K562 (cell line): ENCODE data around the gene CRIP1. TPM values are rescaled to one million over a fixed set of nuclear protein-coding genes. Genes with fewer than 3 reads are reported as not detected.

ENCODE experiments used
- ATAC-seq: fragments of 200-7000 bp; cut with Tn5 transposase; 3 replicates; pipeline ENCODE4 v1.9.1; 2020; ENCODE audit warnings: moderate library complexity
- BruUV-seq: library from RNA; stranded (reverse); fragments of 400-500 nt; replicated peaks from 2 replicates; lab custom pipeline; 2021; lab: Mats Ljungman, UMichigan
- CTCF ChIA-PET: fragments of 300-600 bp; formaldehyde crosslinking; extraction: SDS; loops from one replicate; lab custom pipeline; 2021; ENCODE audit warnings: low intra/inter-chr PET ratio; lab: Yijun Ruan, JAX
- POLR2A ChIA-PET: fragments of 300-600, 350-650 bp; sonication (Branson Sonifier 250); formaldehyde crosslinking; extraction: SDS; loops from one replicate; lab custom pipeline; 2021; ENCODE audit warnings: antibody characterized with exemption, inconsistent platforms; lab: Yijun Ruan, JAX
- DNase-seq, 4 experiments: peaks; one replicate each; pipeline versions ENCODE4 v3.0.0 to v3.0.0-alpha.2; 2011 to 2018; ENCODE audit warnings: low spot score in 3 of 4, mixed read lengths in 3 of 4; ENCODE audit errors: extremely low read depth in 1 of 4
- FAIRE-seq: peaks from 2 replicates; lab custom pipeline; 2011; peaks lifted over from hg19 to GRCh38; lab: Jason Lieb, UNC
- H2AFZ ChIP-seq: 2 replicates; pipeline ENCODE4 v1.6.0; 2011; ENCODE audit warnings: low read depth, low read length, control low read depth, inconsistent platforms
- H3K27ac ChIP-seq: fragments of 200-600 bp; 3 replicates; pipeline ENCODE4 v1.8.0; 2011; ENCODE audit warnings: low read depth, mild to moderate bottlenecking, control low read depth, inconsistent platforms, low read length, moderate library complexity, mixed read lengths; ENCODE audit errors: extremely low read depth
- H3K27me3 ChIP-seq, 2 experiments: fragments of 300-600 bp in 1 of 2; 2 replicates in 1 of 2; 3 replicates in 1 of 2; pipeline versions ENCODE4 v1.6.0 to v1.8.0; 2011; ENCODE audit warnings: inconsistent platforms in 2 of 2, low read length in 2 of 2, mild to moderate bottlenecking in 1 of 2, mixed read lengths in 1 of 2, moderate library complexity in 1 of 2; ENCODE audit not compliant: control insufficient read depth in 2 of 2, insufficient read depth in 2 of 2
- H3K36me3 ChIP-seq: fragments of 300-600 bp; 3 replicates; pipeline ENCODE4 v1.8.0; 2011; ENCODE audit warnings: mild to moderate bottlenecking, low read length, inconsistent platforms; ENCODE audit not compliant: control insufficient read depth, insufficient read depth
- H3K4me1 ChIP-seq, 2 experiments: fragments of 200-600 bp in 1 of 2; replicated peaks in 1 of 2; 2 replicates in 1 of 2; 3 replicates in 1 of 2; pipeline versions ENCODE4 v1.5.1 to v1.8.0; 2011; ENCODE audit warnings: inconsistent platforms in 2 of 2, low read length in 2 of 2, mild to moderate bottlenecking in 1 of 2, mixed read lengths in 1 of 2, moderate library complexity in 1 of 2; ENCODE audit not compliant: control insufficient read depth in 2 of 2, insufficient read depth in 2 of 2
- H3K4me2 ChIP-seq: 2 replicates; pipeline ENCODE4 v1.6.1; 2011; ENCODE audit warnings: low read length, control low read depth, inconsistent platforms, mixed read lengths; ENCODE audit not compliant: insufficient read depth
- H3K4me3 ChIP-seq: fragments of 200-600 bp; sonication (generic), shearing (Covaris generic); 2 replicates; pipeline ENCODE4 v1.5.1; 2016; ENCODE audit warnings: control low read depth, inconsistent platforms
- H3K79me2 ChIP-seq: fragments of 200-600 bp; 3 replicates; pipeline ENCODE4 v1.8.0; 2011; ENCODE audit warnings: low read length, inconsistent platforms; ENCODE audit not compliant: control insufficient read depth, insufficient read depth
- H3K9ac ChIP-seq, 2 experiments: 2 replicates each; pipeline versions ENCODE4 v1.6.0 to v1.6.1; 2011; ENCODE audit warnings: low read depth in 2 of 2, low read length in 2 of 2, control low read depth in 1 of 2, inconsistent platforms in 1 of 2, mild to moderate bottlenecking in 1 of 2, mixed read lengths in 1 of 2; ENCODE audit not compliant: insufficient read depth in 1 of 2
- H3K9me1 ChIP-seq: one replicate; pipeline ENCODE4 v1.6.0; 2011; ENCODE audit warnings: inconsistent platforms, mild to moderate bottlenecking, low read length, moderate library complexity; ENCODE audit not compliant: control insufficient read depth, insufficient read depth
- H3K9me3 ChIP-seq: replicated peaks from 2 replicates; pipeline ENCODE4 v1.5.1; 2011; ENCODE audit warnings: low read depth, low read length, inconsistent platforms; ENCODE audit not compliant: control insufficient read depth, insufficient read depth
- H4K20me1 ChIP-seq: replicated peaks from 2 replicates; pipeline ENCODE4 v1.6.1; 2011; ENCODE audit warnings: low read length, inconsistent platforms, mixed read lengths; ENCODE audit not compliant: control insufficient read depth, insufficient read depth
- HNRNPLL ChIP-seq: fragments of 200-400 bp; formaldehyde crosslinking; IDR thresholded peaks from 2 replicates; pipeline ENCODE4 v1.6.1; 2017; ENCODE audit warnings: low read length, low read depth, mild to moderate bottlenecking; ENCODE audit not compliant: poor library complexity, severe bottlenecking
- KLF6 ChIP-seq: fragments of 250-450 bp; sonication (Bioruptor Pico); IDR thresholded peaks from 2 replicates; pipeline ENCODE4 v1.4.0; 2020; ENCODE audit warnings: mild to moderate bottlenecking, moderate library complexity, borderline replicate concordance
- LEF1 ChIP-seq: fragments of 450-650 bp; IDR thresholded peaks from 2 replicates; pipeline ENCODE4 v1.6.1; 2016; ENCODE audit warnings: mild to moderate bottlenecking
- NFE2L1 ChIP-seq: fragments of 450-650 bp; IDR thresholded peaks from 2 replicates; pipeline ENCODE4 v1.6.1; 2016; ENCODE audit warnings: missing genetic modification characterization, low read depth, mild to moderate bottlenecking, missing compliant biosample characterization, moderate library complexity, borderline replicate concordance
- PML ChIP-seq: IDR thresholded peaks from 2 replicates; pipeline ENCODE4 v1.6.1; 2012; ENCODE audit warnings: low read length, inconsistent platforms
- RFX1 ChIP-seq: fragments of 450-650 bp; IDR thresholded peaks from 2 replicates; pipeline ENCODE4 v1.6.1; 2016; ENCODE audit warnings: mild to moderate bottlenecking, moderate library complexity
- TARDBP ChIP-seq: fragments of 450-650 bp; IDR thresholded peaks from 2 replicates; pipeline ENCODE4 v1.6.1; 2016
- U2AF1 ChIP-seq: fragments of 200-400 bp; formaldehyde crosslinking; optimal IDR thresholded peaks from 2 replicates; pipeline ENCODE3; 2017; ENCODE audit warnings: mild to moderate bottlenecking, low read depth, low read length, moderate library complexity
- ZNF165 ChIP-seq: fragments of 250-450 bp; sonication (Bioruptor Pico); IDR thresholded peaks from 2 replicates; pipeline ENCODE4 v1.4.0; 2020; ENCODE audit warnings: borderline replicate concordance
- ZNF224 ChIP-seq: sonication (generic); formaldehyde crosslinking; IDR thresholded peaks from 2 replicates; pipeline ENCODE4 v1.8.0; 2022; ENCODE audit warnings: mild to moderate bottlenecking, missing genetic modification reagents
- ZNF41 ChIP-seq: fragments of 250-450 bp; sonication (Bioruptor Pico); conservative IDR thresholded peaks from 2 replicates; pipeline ENCODE4 v1.4.0; 2020; ENCODE audit warnings: mild to moderate bottlenecking
- ZNF431 ChIP-seq: sonication (generic); formaldehyde crosslinking; IDR thresholded peaks from 2 replicates; pipeline ENCODE4 v1.8.0; 2022; ENCODE audit warnings: mild to moderate bottlenecking, missing genetic modification reagents
- WGBS: fragments of 100-300 bp; shearing (Covaris generic); methylation state at CpG from one replicate; pipeline ENCODE4 v1.1.6; 2016; ENCODE audit warnings: low coverage, mixed read lengths; ENCODE audit not compliant: insufficient coverage; ENCODE audit errors: missing lambda C conversion rate; 5-methylcytosine and 5-hydroxymethylcytosine counted together
- in situ Hi-C: fragments of 300-500 bp; cut with MboI; formaldehyde crosslinking; loops from 4 replicates; pipeline ENCODE4 v1.15.0; 2018; ENCODE audit warnings: inconsistent platforms, mixed read lengths
- intact Hi-C: fragments of 100-400 bp; cut with micrococcal nuclease; formaldehyde crosslinking; loops from 2 replicates; pipeline ENCODE4 v1.14.2; 2022
- polyA plus RNA-seq, 8 experiments: library from polyadenylated mRNA; depleted of rRNA in 4 of 8; stranded (reverse) in 5 of 8; unstranded in 3 of 8; fragments of >200 nt; fragmentation: Nextera tagmentation in 2 of 8; fragmentation: Illumina TruSeq in 1 of 8; extraction: Ambion mirVana in 2 of 8; extraction: Trizol in 1 of 8; gene quantifications; 2 replicates each; pipeline versions ENCODE4 v1.2.1 to v1.2.3, GENCODE V29; 2011 to 2014; ENCODE audit warnings: inconsistent platforms in 1 of 8, missing spikeins in 1 of 8
- total RNA-seq, 7 experiments: library from RNA; depleted of rRNA in 6 of 7; stranded (reverse); fragments of >200 nt in 6 of 7; fragmentation: Illumina TruSeq in 2 of 7; extraction: Trizol in 2 of 7; gene quantifications; 2 replicates each; pipeline versions ENCODE4 v1.2.1 to v1.2.3, GENCODE V29; 2011 to 2021; ENCODE audit warnings: low replicate concordance in 1 of 7
- TF ChIP-seq, protein P1 (sequence below): IDR thresholded peaks from 2 replicates; pipeline ENCODE4 v1.6.1; 2014; ENCODE audit warnings: antibody characterized with exemption
- TF ChIP-seq, protein P2 (sequence below), 2 experiments: fragments of 450-650 bp; formaldehyde crosslinking in 1 of 2; IDR thresholded peaks; 2 replicates each; pipeline versions ENCODE4 v1.4.0 to v1.6.1; 2014 to 2020; ENCODE audit warnings: mild to moderate bottlenecking in 2 of 2, borderline replicate concordance in 1 of 2, low read depth in 1 of 2

Gene CRIP1
- total and polyA plus RNA-seq, 9 of the 15 experiments (the other 6 are each of a cell fraction or from before 2014, with no cell fraction given), result 0.11 to 0.58 (median 0.14) TPM; not detected in 6

DNA sequence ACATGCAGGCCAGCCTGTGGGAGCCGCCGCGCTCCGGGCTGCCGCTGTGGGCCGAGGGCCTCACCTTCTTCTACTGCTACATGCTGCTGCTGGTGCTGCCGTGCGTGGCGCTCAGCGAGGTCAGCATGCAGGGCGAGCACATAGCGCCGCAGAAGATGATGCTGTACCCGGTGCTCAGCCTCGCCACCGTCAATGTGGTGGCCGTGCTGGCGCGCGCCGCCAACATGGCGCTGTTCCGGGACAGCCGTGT is 42.6 kb downstream of the CRIP1 start:
- Histone ChIP-seq H3K79me2 (no peaks in the 10 kb centered on the region), H3K9me1 (no peaks in the 10 kb centered on the region), H3K36me3 (no peaks in the 10 kb centered on the region), H3K4me1 (peaks cover 0 to 53% of the 10 kb centered on the region in 2 experiments; a peak in 2 of 5 replicates), H3K27ac (no peak overlapping the region), H3K9me3 (no peaks in the 10 kb centered on the region), H2AFZ (no peak overlapping the region), H3K27me3 (peaks cover 2 to 36% of the 10 kb centered on the region in 2 experiments; a peak in 2 of 5 replicates), H3K4me3 (no peak overlapping the region), H3K9ac (no peak overlapping the region), H3K4me2 (no peak overlapping the region), H4K20me1 (no peaks in the 10 kb centered on the region)
- DNase-seq, result no peak
- no peak for FAIRE-seq
- in situ Hi-C loops, result no loop called here
- CTCF ChIA-PET, result no interaction called here
- TF ChIP-seq HNRNPLL, result no peak
- no peak for TF ChIP-seq KLF6
- TF ChIP-seq ZNF165 (CRISPR knock-in tag), result no peak
- no peak for TF ChIP-seq ZNF41
- TF ChIP-seq, protein P1, sequence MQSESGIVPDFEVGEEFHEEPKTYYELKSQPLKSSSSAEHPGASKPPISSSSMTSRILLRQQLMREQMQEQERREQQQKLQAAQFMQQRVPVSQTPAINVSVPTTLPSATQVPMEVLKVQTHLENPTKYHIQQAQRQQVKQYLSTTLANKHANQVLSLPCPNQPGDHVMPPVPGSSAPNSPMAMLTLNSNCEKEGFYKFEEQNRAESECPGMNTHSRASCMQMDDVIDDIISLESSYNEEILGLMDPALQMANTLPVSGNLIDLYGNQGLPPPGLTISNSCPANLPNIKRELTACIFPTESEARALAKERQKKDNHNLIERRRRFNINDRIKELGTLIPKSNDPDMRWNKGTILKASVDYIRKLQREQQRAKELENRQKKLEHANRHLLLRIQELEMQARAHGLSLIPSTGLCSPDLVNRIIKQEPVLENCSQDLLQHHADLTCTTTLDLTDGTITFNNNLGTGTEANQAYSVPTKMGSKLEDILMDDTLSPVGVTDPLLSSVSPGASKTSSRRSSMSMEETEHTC, result no peak
- no peak for TF ChIP-seq ZNF224 (CRISPR knock-in tag)
- no peak for TF ChIP-seq PML
- TF ChIP-seq U2AF1, result no peak
- TF ChIP-seq LEF1, result no peak
- TF ChIP-seq RFX1, result no peak
- TF ChIP-seq, protein P2, sequence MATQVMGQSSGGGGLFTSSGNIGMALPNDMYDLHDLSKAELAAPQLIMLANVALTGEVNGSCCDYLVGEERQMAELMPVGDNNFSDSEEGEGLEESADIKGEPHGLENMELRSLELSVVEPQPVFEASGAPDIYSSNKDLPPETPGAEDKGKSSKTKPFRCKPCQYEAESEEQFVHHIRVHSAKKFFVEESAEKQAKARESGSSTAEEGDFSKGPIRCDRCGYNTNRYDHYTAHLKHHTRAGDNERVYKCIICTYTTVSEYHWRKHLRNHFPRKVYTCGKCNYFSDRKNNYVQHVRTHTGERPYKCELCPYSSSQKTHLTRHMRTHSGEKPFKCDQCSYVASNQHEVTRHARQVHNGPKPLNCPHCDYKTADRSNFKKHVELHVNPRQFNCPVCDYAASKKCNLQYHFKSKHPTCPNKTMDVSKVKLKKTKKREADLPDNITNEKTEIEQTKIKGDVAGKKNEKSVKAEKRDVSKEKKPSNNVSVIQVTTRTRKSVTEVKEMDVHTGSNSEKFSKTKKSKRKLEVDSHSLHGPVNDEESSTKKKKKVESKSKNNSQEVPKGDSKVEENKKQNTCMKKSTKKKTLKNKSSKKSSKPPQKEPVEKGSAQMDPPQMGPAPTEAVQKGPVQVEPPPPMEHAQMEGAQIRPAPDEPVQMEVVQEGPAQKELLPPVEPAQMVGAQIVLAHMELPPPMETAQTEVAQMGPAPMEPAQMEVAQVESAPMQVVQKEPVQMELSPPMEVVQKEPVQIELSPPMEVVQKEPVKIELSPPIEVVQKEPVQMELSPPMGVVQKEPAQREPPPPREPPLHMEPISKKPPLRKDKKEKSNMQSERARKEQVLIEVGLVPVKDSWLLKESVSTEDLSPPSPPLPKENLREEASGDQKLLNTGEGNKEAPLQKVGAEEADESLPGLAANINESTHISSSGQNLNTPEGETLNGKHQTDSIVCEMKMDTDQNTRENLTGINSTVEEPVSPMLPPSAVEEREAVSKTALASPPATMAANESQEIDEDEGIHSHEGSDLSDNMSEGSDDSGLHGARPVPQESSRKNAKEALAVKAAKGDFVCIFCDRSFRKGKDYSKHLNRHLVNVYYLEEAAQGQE (IDR thresholded peaks at IDR 0.05; ENCODE audit: borderline replicate concordance), result no peak
- TF ChIP-seq, protein P2 (CRISPR knock-in tag; IDR thresholded peaks at IDR 0.05; ENCODE audit: low read depth), result no peak
- TF ChIP-seq NFE2L1 (tag), result no peak
- no peak for TF ChIP-seq TARDBP
- TF ChIP-seq ZNF431 (CRISPR knock-in tag), result no peak
- BruUV-seq, result no TSS peak
- no peak for ATAC-seq
- 20% methylated on average over 1 of the region's 24 CpGs for WGBS
- POLR2A ChIA-PET, result no interaction called here
- intact Hi-C loops, result loop anchor here (5.0 to 10.0 kb wide), 2 partner anchors 54 to 437 kb away; partner anchors contain the start of gene CRIP2
